ENCODE results near the gene IQCM.

Gene IQCM

DNA sequence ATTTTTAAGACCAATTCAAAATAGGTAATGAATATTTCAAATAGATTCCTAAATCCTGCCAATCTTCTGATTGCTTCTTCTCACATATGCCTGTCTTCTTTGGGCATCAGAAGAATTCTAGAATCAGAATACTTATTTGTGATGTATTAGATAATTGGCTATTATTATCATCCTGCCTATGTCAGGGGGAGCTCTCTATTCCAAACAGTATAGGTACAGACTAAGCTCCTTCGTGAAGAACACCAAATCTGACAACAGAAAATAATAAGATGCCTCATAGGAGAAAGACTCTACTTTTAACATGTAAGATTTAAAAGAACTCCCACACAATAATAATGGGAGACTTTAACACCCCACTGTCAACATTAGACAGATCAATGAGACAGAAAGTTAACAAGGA, at the start of gene IQCM:
Gene IQCM (minus strand): TSS at position 101 of the 400 bp plus-strand sequence. CDS start 73,152 bp downstream, outside the sequence.
- DNase-seq (ENCODE audit: extremely low spot score) = no peak
- TF ChIP-seq CTCF (IDR thresholded peaks at IDR 0.05; ENCODE audit: control extremely low read depth, extremely low read depth, low read depth, missing control alignments) = no peak
- ChIA-PET POLR2A (no interaction called here), CTCF (no interaction called here)

DNA sequence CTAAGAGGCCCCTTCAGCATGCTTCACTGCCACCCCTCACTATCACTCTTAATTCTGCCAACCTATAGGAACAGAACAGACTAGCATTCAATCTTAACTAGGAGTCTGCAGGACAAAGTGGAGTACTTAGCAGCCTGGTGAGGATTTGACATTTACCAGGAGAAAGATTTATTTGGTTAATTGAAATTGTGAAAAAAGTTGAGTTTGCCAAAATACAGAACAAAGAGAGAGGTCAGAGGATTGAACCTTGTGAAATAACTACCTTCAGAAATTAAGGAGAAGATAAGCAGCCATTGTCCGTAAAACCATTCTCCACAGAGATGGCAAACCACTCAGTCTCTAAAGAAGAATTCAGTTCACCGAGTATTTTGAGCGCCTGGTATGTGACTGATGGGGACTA, 41.8 kb upstream of the IQCM start:
- no peak for DNase-seq (ENCODE audit: extremely low spot score)
- no peak for TF ChIP-seq CTCF (IDR thresholded peaks at IDR 0.05; ENCODE audit: control extremely low read depth, extremely low read depth, low read depth, missing control alignments)
- ChIA-PET POLR2A (no interaction called here), CTCF (no interaction called here)

- CTCF ChIA-PET = no interaction called here
- DNase-seq (ENCODE audit: extremely low spot score) = no peak
- TF ChIP-seq CTCF (IDR thresholded peaks at IDR 0.05; ENCODE audit: control extremely low read depth, extremely low read depth, low read depth, missing control alignments) = no peak
- POLR2A ChIA-PET = no interaction called here
Measured at GRCh38 chr4:149845743-149846142, 30.1 kb upstream of the IQCM start.

GRCh38 chr4:149841686-149842085, 26.0 kb upstream of the IQCM start:
- TF ChIP-seq CTCF (IDR thresholded peaks at IDR 0.05; ENCODE audit: control extremely low read depth, extremely low read depth, low read depth, missing control alignments) = no peak
- ChIA-PET POLR2A (no interaction called here), CTCF (no interaction called here)
- no peak for DNase-seq (ENCODE audit: extremely low spot score)

DNA sequence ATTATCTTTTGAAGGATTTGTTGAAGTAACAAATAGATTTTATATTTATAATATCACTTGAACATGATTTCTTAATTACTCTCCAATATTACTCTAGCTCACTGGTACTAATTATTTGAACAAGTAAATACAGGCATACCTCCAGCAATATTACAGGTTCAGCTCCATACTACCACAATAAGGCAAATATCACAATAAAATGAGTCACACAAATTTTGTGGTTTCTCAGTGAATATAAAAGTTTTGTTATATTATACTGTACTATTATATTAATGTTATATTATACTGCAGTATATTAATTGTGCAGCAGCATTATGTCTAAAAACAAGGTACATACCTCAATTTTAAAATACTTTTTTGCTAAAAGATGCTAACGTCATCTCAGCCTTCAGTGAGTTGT, 22.4 kb upstream of the IQCM start:
- no peak for DNase-seq (ENCODE audit: extremely low spot score)
- CTCF ChIA-PET = no interaction called here
- POLR2A ChIA-PET = no interaction called here
- no peak for TF ChIP-seq CTCF (IDR thresholded peaks at IDR 0.05; ENCODE audit: control extremely low read depth, extremely low read depth, low read depth, missing control alignments)

DNA sequence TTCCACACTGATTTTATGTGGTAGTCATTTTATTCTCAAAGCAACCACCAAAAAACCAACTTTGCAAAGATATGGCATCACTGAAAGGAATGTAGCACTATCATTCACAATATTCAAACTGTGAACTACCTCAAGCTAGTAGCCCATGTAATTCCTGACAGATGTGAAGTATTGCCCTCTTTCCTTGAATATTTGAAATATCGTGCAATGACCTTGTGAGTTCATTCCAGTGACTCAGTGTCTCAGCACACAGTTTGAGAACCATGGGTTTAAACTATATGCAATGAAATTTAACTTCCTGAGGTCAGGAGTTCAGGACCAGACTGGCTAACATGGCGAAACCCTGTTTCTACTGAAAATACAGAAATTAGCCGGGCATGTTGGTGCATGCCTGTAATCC, 20.9 kb upstream of the IQCM start:
- ChIA-PET POLR2A (no interaction called here), CTCF (interaction anchor here (1.4 kb wide), 1 partner anchor 9 kb away, joined by 3 read pairs; no protein-coding TSS in a partner anchor)
- DNase-seq (ENCODE audit: extremely low spot score) = no peak
- no peak for TF ChIP-seq CTCF (IDR thresholded peaks at IDR 0.05; ENCODE audit: control extremely low read depth, extremely low read depth, low read depth, missing control alignments)

GRCh38 chr4:149835280-149835679, 19.6 kb upstream of the IQCM start:
- TF ChIP-seq CTCF (IDR thresholded peaks at IDR 0.05; ENCODE audit: control extremely low read depth, extremely low read depth, low read depth, missing control alignments) = no peak
- DNase-seq (ENCODE audit: extremely low spot score) = no peak
- CTCF ChIA-PET = no interaction called here
- POLR2A ChIA-PET = no interaction called here

Data from GM10248 (cell line).